ENCODE measurements around the gene PITX2. TPM values are rescaled to one million over a fixed set of nuclear protein-coding genes. Genes with fewer than 3 reads are reported as not detected.

The PITX2 gene
- not detected for total RNA-seq
- not detected for polyA plus RNA-seq
- 0 to 0.09 (median 0) reads per million in 6 experiments for total RNA-seq

DNA sequence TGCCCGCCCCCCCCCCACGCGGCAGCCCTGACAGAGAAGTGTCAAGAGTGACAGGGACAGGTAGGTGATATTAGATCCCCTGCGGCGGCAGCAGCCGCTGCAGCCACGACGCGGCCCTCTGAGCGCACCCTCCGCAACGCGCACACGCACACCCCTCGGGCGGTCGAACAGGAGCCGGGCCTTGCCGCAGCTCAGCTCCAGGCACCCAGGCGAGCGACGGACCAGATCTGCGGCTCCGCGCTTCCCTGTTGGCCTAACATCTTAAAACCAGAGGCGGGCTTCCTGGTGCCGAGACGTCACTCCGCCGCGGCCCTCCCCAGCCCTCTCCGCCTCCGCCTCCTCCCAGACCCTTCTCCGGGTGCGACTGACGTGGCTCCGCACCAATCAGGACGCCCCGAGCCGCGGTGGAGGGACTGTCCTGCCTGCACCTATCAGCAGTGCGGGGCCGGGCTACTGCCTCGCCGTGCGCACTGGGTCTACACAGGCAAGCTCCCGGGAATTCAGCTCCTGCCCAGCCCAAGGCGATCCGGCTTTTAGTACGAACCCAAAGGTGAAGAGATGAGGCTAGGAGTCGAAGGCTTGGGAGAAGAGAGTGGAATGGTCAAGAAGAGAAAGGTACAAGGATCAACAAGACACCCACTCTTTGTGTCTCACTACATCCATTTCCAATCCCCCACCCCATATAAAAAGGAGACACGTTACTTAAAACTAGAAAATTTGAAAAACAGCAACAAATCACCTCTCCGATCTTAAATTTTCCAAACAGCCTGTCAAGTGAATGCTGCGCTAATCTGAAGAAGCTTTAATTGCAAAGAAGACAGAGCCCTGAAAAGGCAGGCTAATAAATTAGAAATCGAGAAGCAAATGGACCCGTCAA lies at the start of gene PITX2:
PITX2 (minus strand) TSS at position 237 of the 877 bp plus-strand sequence. CDS start 617 bp downstream, outside the sequence.
- POLR2A ChIA-PET, result interaction anchor here (0.8 kb wide), 1 partner anchor 10 kb away, joined by 4 read pairs; no protein-coding TSS in a partner anchor
- Mint-ChIP-seq H3K4me1 (peaks cover 8 to 57% (median 38%) of the 10 kb centered on the region in 4 donors), H3K27ac (no peak within 1 kb of the TSS), H3K36me3 (peaks cover 5 to 28% (median 9%) of the 10 kb centered on the region in 3 donors), H3K4me3 (peak within 1 kb of the TSS; percentile 55 to 85 (median 72)), H3K9me3 (peaks cover 3 to 36% (median 16%) of the 10 kb centered on the region in 9 donors), H3K27me3 (peaks cover 60 to 100% (median 79%) of the 10 kb centered on the region in 5 donors)
- DNase-seq, result peak in 1 of 10 donors; percentile 26
- ATAC-seq, result peak in 1 of 2 donors; percentile 61

DNA sequence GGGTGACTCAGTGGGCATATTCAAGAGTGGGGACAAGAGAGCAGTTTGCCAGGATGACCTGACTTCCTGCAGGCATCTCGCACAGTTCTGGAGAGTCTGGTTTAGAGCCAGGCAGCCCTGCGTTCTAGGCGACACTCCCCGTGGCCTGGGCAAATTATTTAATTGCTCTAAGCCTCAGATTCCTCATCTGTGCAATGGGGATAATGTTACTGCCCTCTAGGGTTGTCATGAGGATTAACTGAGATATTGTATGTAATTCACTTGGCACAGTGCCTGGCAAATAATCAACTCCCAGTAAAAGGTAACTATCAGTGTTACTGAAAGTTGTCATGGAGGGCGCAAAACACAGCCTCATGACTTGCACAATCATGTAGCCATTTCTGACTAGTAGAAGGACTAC lies 48.8 kb upstream of the PITX2 start:
- H3K4me3 Mint-ChIP-seq, result no peak overlapping the region
- POLR2A ChIA-PET, result no interaction called here
- no peak for DNase-seq
- no peak for ATAC-seq
- H3K27me3 Mint-ChIP-seq, result peaks cover 6 to 15% (median 12%) of the 10 kb centered on the region in 5 donors
- no peak overlapping the region for H3K27ac Mint-ChIP-seq
- no peaks in the 10 kb centered on the region for H3K36me3 Mint-ChIP-seq
- H3K9me3 Mint-ChIP-seq, result no peaks in the 10 kb centered on the region
- H3K4me1 Mint-ChIP-seq, result no peaks in the 10 kb centered on the region

DNA sequence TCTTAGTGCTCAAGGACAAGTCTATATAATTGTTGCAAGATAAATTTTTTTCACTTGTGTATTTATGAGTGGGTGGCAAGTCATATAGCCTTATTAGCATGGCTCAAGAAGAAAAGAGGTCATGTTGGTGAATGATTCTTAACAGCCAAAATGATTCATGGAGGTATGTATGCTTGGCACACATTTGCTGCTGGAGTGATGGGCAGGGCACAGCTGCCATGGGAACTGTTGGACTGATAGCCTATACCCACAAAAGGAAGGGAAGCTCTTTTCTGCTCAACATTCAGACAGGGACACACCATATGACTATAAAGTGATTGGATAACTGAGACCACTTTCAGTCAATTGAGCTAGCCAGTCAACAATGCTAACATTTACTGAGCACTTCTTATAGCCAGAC lies 46.8 kb upstream of the PITX2 start:
- Mint-ChIP-seq H3K4me1 (no peaks in the 10 kb centered on the region), H3K36me3 (no peaks in the 10 kb centered on the region), H3K4me3 (no peak overlapping the region), H3K27ac (no peak overlapping the region), H3K9me3 (peaks cover 0 to 2% (median 0%) of the 10 kb centered on the region in 9 donors), H3K27me3 (peaks cover 6 to 17% (median 13%) of the 10 kb centered on the region in 5 donors)
- POLR2A ChIA-PET, result no interaction called here
- ATAC-seq, result no peak
- no peak for DNase-seq

DNA sequence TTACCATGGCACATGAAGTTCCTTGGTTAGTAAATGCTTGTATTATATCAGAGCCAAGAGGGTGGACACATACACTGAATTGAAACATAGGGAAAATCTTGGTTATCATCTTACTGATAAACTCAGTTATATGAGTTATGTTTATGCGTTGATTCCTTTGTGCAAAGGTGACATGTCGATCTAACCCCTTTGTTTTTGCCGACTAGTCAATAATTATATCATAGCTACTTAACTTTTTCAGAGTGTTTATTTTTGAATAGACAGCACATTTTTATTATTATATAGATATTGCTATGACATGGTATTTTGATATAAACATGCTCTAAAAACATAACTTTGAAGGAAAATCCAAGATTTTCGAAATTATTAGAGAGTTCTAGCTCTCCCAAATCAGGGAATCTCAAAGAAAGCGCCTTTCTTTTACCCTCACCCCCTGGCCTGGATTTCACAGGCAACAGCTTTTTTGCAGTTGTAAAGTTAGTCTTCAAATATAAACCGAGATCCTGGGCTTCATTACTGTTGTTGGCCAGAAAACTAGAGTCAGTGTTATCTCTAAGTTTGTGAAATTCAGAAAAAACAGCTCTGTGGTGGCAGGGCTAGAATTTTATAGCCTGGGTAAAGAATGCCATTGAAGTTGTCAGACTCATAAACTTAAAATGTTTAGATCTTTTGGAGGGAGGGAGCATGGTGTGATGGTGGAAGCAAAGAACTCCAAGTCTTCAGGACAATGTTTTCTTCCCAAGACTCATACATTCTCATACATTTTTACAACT lies 45.8 kb upstream of the PITX2 start:
- no peak for ATAC-seq
- Mint-ChIP-seq H3K4me3 (no peak overlapping the region), H3K9me3 (peaks cover 0 to 3% (median 0%) of the 10 kb centered on the region in 9 donors)

DNA sequence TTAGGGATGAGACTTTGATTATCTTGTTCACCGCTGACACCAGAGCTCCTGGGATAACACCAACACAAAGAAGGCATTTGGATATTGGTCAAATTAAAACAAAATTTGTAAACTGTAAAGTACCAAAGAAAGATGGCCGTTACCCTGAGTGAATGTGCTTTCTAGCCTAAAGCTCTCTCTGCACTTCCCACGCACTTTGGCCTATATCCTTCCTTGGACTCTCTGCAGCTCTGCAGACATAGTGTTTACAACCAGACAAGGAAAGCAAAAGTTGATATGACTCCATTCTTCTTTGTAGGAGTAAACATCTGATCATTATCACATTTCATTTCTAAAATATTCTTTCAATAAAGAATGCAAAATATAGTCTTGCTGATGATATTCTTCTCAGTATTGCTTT lies 44.8 kb upstream of the PITX2 start:
- H3K4me3 Mint-ChIP-seq, result no peak overlapping the region
- peaks cover 0 to 3% (median 0%) of the 10 kb centered on the region in 9 donors for H3K9me3 Mint-ChIP-seq
- POLR2A ChIA-PET, result no interaction called here
- H3K4me1 Mint-ChIP-seq, result no peaks in the 10 kb centered on the region
- no peaks in the 10 kb centered on the region for H3K36me3 Mint-ChIP-seq
- H3K27ac Mint-ChIP-seq, result no peak overlapping the region
- peaks cover 11 to 27% (median 20%) of the 10 kb centered on the region in 5 donors for H3K27me3 Mint-ChIP-seq
- DNase-seq (no peak), ATAC-seq (no peak)

More for the DNA sequence above, 45.8 kb upstream of the PITX2 start:
- no peaks in the 10 kb centered on the region for H3K4me1 Mint-ChIP-seq
- DNase-seq, result no peak
- POLR2A ChIA-PET, result no interaction called here
- H3K27me3 Mint-ChIP-seq, result peaks cover 10 to 27% (median 20%) of the 10 kb centered on the region in 5 donors
- H3K27ac Mint-ChIP-seq, result no peak overlapping the region
- H3K36me3 Mint-ChIP-seq, result no peaks in the 10 kb centered on the region

DNA sequence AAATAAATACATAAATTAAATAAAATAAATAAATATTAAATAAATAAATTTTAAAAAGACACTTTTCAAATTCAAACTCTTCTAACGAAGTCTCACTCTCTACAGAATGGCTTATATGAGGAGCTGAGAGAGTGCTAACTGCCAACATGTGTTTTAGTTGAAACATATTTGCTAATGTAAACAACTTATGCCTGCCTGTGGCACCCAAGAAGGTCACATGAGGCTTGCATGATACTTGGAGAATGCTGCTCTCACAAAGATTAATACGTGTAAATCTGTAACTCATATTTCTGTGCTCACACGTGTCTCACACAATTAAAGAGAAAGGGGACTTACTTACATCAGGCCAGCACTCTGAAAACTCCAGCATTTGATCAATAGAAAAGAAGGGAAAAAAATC lies 43.2 kb upstream of the PITX2 start:
- ATAC-seq (no peak), DNase-seq (no peak)
- peaks cover 9 to 23% (median 15%) of the 10 kb centered on the region in 5 donors for H3K27me3 Mint-ChIP-seq
- H3K4me1 Mint-ChIP-seq, result no peaks in the 10 kb centered on the region
- no peaks in the 10 kb centered on the region for H3K36me3 Mint-ChIP-seq
- POLR2A ChIA-PET, result no interaction called here
- no peak overlapping the region for H3K27ac Mint-ChIP-seq
- H3K4me3 Mint-ChIP-seq, result no peak overlapping the region
- H3K9me3 Mint-ChIP-seq, result peaks cover 0 to 3% (median 0%) of the 10 kb centered on the region in 9 donors

DNA sequence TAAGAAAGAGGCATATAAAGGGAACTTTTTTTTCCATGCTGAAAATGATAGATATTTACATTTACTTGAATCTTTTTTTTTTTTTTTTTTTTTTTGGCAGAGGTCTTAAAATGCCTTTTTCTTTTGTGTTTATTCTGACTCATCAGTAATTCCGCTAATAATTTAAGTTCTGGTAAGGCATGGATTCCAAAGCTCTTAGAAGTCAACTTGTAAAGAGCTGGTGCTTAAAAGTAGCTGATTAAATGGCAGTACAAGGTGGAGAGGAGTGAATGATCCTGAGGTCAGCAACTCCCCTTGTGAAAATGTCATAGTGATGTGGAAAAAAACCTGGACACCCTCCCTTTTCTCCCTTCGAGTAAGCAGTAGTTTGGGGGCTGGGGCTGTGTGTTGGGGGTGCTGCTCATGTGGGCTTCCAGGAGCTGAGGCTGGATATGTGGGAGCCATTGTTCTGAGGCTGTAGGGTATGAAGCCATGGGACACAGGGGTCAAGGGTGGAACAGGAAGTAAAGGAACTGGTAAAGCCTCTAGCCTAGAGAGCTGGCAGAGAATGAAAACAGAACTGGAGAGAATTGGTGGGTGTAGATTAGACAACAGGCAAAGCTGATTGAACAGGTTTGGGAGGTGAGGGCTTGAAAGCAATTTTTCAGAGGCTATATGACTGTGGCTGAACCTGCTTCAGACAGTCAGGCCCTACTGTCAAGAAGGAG lies 41.0 kb upstream of the PITX2 start:
- H3K4me1 Mint-ChIP-seq, result no peaks in the 10 kb centered on the region
- no peak overlapping the region for H3K4me3 Mint-ChIP-seq
- DNase-seq (no peak), ATAC-seq (no peak)
- peaks cover 12 to 32% (median 22%) of the 10 kb centered on the region in 5 donors for H3K27me3 Mint-ChIP-seq
- H3K9me3 Mint-ChIP-seq, result peaks cover 0 to 4% (median 0%) of the 10 kb centered on the region in 9 donors
- no peaks in the 10 kb centered on the region for H3K36me3 Mint-ChIP-seq
- POLR2A ChIA-PET, result no interaction called here
- no peak overlapping the region for H3K27ac Mint-ChIP-seq

DNA sequence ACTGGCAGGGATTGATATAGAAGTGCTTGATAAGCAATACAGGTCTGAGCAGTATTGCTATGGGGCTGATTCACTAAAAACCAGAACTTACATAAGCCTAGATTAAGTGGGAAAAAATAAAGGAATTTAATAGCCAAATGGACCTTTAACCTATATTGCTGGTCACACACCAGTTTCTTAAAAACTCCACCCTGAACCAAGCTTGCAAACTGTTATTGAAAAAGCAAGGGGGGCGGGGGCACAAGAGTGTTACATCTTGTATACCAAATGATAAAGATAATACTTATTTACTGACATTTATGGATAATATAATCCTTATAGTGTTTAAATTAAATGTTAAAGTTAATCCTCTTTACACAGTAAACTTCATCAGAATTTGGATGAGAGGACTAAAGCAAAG lies 40.3 kb upstream of the PITX2 start:
- DNase-seq (no peak), ATAC-seq (no peak)
- peaks cover 12 to 32% (median 22%) of the 10 kb centered on the region in 5 donors for H3K27me3 Mint-ChIP-seq
- H3K4me3 Mint-ChIP-seq, result no peak overlapping the region
- H3K36me3 Mint-ChIP-seq, result no peaks in the 10 kb centered on the region
- peaks cover 0 to 5% (median 0%) of the 10 kb centered on the region in 9 donors for H3K9me3 Mint-ChIP-seq
- POLR2A ChIA-PET, result no interaction called here
- no peaks in the 10 kb centered on the region for H3K4me1 Mint-ChIP-seq
- no peak overlapping the region for H3K27ac Mint-ChIP-seq

DNA sequence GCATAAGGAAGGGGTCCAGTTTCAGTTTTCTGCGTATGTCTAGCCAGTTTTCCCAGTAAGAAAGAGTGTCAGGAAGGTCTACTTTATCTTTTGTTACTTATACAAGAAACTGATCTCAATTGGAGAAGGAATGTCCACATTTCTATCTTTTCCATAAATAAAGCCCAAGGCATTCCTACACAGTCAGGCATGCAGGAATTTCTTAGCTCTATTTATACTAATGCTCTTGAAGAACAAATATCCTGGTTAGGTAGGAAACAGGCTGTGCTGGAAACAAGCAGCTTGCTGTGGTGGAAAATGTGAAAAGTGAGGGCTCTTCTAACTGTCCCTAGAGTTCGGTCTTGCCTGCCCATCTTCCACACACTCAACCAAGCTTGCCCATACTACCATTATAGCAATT lies 37.9 kb upstream of the PITX2 start:
- peaks cover 16 to 39% (median 22%) of the 10 kb centered on the region in 5 donors for H3K27me3 Mint-ChIP-seq
- H3K27ac Mint-ChIP-seq, result no peak overlapping the region
- no peak for DNase-seq
- no peaks in the 10 kb centered on the region for H3K36me3 Mint-ChIP-seq
- ATAC-seq, result no peak
- no peaks in the 10 kb centered on the region for H3K4me1 Mint-ChIP-seq
- H3K9me3 Mint-ChIP-seq, result peaks cover 0 to 5% (median 0%) of the 10 kb centered on the region in 9 donors
- no peak overlapping the region for H3K4me3 Mint-ChIP-seq
- POLR2A ChIA-PET, result no interaction called here

DNA sequence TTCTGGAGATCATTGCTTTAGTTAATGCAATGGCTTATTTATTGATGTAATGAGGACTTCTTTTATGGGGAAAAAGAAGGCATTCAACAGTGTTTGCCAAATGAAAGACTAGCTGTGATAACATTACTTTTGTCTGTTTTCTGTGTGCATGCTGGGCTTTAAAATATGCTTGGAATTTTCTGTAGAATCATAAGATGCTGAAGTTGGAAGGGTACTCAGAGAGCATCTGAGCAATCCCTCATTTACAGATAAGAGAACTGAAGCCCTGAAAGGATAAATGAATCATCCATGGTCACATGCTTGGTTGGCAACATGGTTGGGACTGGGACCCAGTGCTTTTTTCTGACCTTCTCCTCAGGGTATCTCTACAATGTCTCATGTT lies 31.4 kb upstream of the PITX2 start:
- Mint-ChIP-seq H3K36me3 (no peaks in the 10 kb centered on the region), H3K9me3 (peaks cover 0 to 3% (median 0%) of the 10 kb centered on the region in 9 donors), H3K4me1 (no peaks in the 10 kb centered on the region), H3K27me3 (peaks cover 6 to 26% (median 11%) of the 10 kb centered on the region in 5 donors), H3K27ac (no peak overlapping the region), H3K4me3 (no peak overlapping the region)
- DNase-seq (no peak), ATAC-seq (no peak)
- POLR2A ChIA-PET, result no interaction called here

DNA sequence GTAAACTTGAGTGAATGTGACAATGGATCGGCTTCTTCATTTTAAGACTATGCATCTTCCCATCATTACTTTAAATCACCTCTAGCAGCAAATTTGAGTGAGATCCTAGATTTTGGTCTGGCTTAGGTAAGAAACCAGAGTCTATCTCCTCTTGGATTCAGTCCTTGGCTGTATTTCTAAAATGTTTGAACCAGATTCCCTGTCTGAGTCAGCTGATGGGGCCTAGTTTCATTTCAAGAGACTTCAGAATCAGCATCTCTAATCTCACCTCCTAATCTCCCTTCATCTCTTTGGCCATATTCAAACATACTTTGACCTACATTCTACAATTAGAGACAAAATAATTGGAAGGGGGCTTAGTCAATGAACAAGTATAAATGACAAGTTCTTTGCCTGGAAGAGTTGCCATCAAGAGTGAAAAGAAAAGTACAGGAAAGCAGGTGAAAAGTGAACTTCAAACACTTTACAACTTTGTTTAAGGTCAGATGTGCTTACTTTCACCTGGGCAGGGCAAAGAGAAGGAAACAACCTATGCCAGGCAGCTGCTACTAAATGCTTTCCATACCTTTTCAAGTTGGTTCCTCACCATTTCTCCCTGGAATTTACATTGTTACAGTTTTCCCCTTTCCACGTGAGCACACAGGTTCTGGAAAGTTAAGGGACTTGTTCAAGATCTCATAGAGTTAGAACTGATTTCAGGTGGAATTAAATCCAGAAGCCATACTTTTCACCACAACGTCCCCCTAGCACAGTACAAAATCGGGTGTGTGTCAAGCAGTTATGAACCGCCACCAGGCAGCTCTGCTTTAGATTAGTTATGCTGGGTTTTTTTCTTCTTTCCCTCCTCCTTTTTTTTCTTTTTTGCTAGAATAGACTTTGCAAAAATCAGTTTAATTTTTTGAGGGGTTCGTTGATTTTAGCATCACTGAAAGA lies 30.7 kb upstream of the PITX2 start:
- ATAC-seq (no peak), DNase-seq (no peak)
- Mint-ChIP-seq H3K4me3 (no peak overlapping the region), H3K27ac (no peak overlapping the region), H3K4me1 (no peaks in the 10 kb centered on the region), H3K27me3 (peaks cover 6 to 26% (median 11%) of the 10 kb centered on the region in 5 donors), H3K36me3 (no peaks in the 10 kb centered on the region), H3K9me3 (peaks cover 0 to 2% (median 0%) of the 10 kb centered on the region in 9 donors)
- POLR2A ChIA-PET, result no interaction called here

Data from naive thymus-derived CD8-positive, alpha-beta T cell (primary cell).